SW 1271 (cell line): ENCODE results near the gene OR5M3.

ENCODE experiments used
- DNase-seq, 2 experiments: peaks; one replicate each; lab custom pipeline; 2025; lab: John Stamatoyannopoulos, UW

The OR5M3 gene

GRCh38 chr11:56473252-56473651, at the start of gene OR5M3:
TSS of gene OR5M3 (minus strand) at chr11:56473352. CDS start at chr11:56470497, 2,855 bp downstream.
- no peak for DNase-seq

- DNase-seq: peak in 1 of 2 experiments; percentile 14
These were observed 48.9 kb upstream of the OR5M3 start for GRCh38 chr11:56522008-56522407.

- no peak for DNase-seq
These were observed 40.1 kb upstream of the OR5M3 start for GRCh38 chr11:56513280-56513679.

GRCh38 chr11:56509439-56509838, 36.3 kb upstream of the OR5M3 start:
- DNase-seq: no peak

GRCh38 chr11:56497010-56497409, 23.9 kb upstream of the OR5M3 start:
- DNase-seq: no peak

- no peak for DNase-seq
These were observed 22.0 kb upstream of the OR5M3 start for GRCh38 chr11:56495117-56495516.

GRCh38 chr11:56491270-56491669, 18.1 kb upstream of the OR5M3 start, which contains the start of gene OR5M8:
TSS of gene OR5M8 (minus strand) at chr11:56491370. CDS start at chr11:56491370, 0 bp downstream.
- DNase-seq: no peak

GRCh38 chr11:56486801-56487200, 13.6 kb upstream of the OR5M3 start:
- DNase-seq: no peak

GRCh38 chr11:56474729-56475235, 1.6 kb upstream of the OR5M3 start:
- no peak for DNase-seq

GRCh38 chr11:56457076-56457475, 16.1 kb downstream of the OR5M3 start:
- no peak for DNase-seq

GRCh38 chr11:56453521-56453920, 19.6 kb downstream of the OR5M3 start:
- DNase-seq: no peak
